Mesendoderm (in vitro differentiated cells): ENCODE results near the gene LIN9.
"Not testable (repeated sequence)": the region's sequence is repeated elsewhere in the genome, so short reads cannot be mapped to it uniquely, and the experiment has no call there.

Experiments
- DNase-seq: peaks from one replicate; pipeline ENCODE4 v3.0.0; 2013
- H2AK5ac ChIP-seq: 2 replicates; pipeline ENCODE4 v1.6.1; 2013; ENCODE audit warnings: low read length, inconsistent platforms
- H2BK120ac ChIP-seq: 2 replicates; pipeline ENCODE4 v1.6.1; 2013; ENCODE audit warnings: low read depth, mild to moderate bottlenecking, low read length, moderate library complexity, mixed read lengths
- H2BK15ac ChIP-seq: replicated peaks from 2 replicates; pipeline ENCODE4 v1.6.1; 2013; ENCODE audit warnings: low read depth, mild to moderate bottlenecking, moderate library complexity
- H2BK5ac ChIP-seq: 2 replicates; pipeline ENCODE4 v1.6.1; 2013; ENCODE audit warnings: low read length, inconsistent platforms
- H3K18ac ChIP-seq: 2 replicates; pipeline ENCODE4 v1.6.1; 2013; ENCODE audit warnings: mild to moderate bottlenecking, low read length, mixed read lengths
- H3K23ac ChIP-seq: one replicate; pipeline ENCODE4 v1.6.1; 2013; ENCODE audit warnings: low read length
- H3K27ac ChIP-seq: 2 replicates; pipeline ENCODE4 v1.5.1; 2013; ENCODE audit warnings: low read depth, mild to moderate bottlenecking, inconsistent platforms, low read length, moderate library complexity
- H3K27me3 ChIP-seq: 2 replicates; pipeline ENCODE4 v1.6.1; 2013; ENCODE audit warnings: low read length, control low read depth, mild to moderate bottlenecking, inconsistent platforms; ENCODE audit not compliant: insufficient read depth, poor library complexity
- H3K36me3 ChIP-seq: 2 replicates; pipeline ENCODE4 v1.6.1; 2013; ENCODE audit warnings: low read length, inconsistent platforms; ENCODE audit not compliant: control insufficient read depth, insufficient read depth
- H3K4ac ChIP-seq: one replicate; pipeline ENCODE4 v1.6.1; 2013; ENCODE audit warnings: low read depth, mild to moderate bottlenecking, low read length, moderate library complexity
- H3K4me1 ChIP-seq: 2 replicates; pipeline ENCODE4 v1.6.1; 2013; ENCODE audit warnings: low read depth, low read length, inconsistent platforms; ENCODE audit not compliant: control insufficient read depth
- H3K4me2 ChIP-seq: 2 replicates; pipeline ENCODE4 v1.6.1; 2013; ENCODE audit warnings: low read length
- H3K4me3 ChIP-seq: 2 replicates; pipeline ENCODE4 v1.5.1; 2013; ENCODE audit warnings: mild to moderate bottlenecking, low read length
- H3K56ac ChIP-seq: one replicate; pipeline ENCODE4 v1.6.1; 2013; ENCODE audit warnings: low read length
- H3K79me1 ChIP-seq: 2 replicates; pipeline ENCODE4 v1.6.1; 2013; ENCODE audit warnings: low read length, inconsistent platforms
- H3K79me2 ChIP-seq: 2 replicates; pipeline ENCODE4 v1.6.1; 2013; ENCODE audit warnings: mild to moderate bottlenecking, low read length; ENCODE audit not compliant: control insufficient read depth, insufficient read depth
- H3K9ac ChIP-seq: 2 replicates; pipeline ENCODE4 v1.6.1; 2013; ENCODE audit warnings: low read length, inconsistent platforms
- H4K5ac ChIP-seq: one replicate; pipeline ENCODE4 v1.6.1; 2013; ENCODE audit warnings: low read length
- H4K8ac ChIP-seq: one replicate; pipeline ENCODE4 v1.6.1; 2013; ENCODE audit warnings: low read depth, mild to moderate bottlenecking, control low read depth, low read length, moderate library complexity
- WGBS: extraction: QIAGEN DNeasy Blood & Tissue Kit; methylation state at CpG from one replicate; pipeline ENCODE4 v1.1.7; 2013; ENCODE audit warnings: low lambda C conversion rate, missing lambda C conversion rate; ENCODE audit not compliant: insufficient coverage; ENCODE audit errors: extremely low coverage; 5-methylcytosine and 5-hydroxymethylcytosine counted together

LIN9 gene

DNA sequence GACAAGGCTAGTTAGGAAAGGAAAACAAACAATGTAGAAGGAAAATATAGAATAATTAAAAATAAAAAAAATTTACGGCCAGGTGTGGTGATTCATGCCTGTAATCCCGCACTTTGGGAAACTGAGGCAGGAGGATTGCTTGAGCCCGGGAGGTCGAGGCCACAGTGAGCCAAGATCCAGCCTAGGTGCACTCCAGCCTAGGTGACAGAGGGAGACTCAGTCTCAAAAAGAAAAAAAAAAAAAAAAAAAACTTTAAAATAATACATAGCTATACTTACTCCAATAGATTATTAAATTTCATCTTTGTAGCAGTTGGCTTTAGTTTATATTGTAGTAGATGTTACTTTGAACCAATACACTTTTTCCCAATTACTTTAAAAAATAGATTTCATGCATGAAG lies 32.0 kb downstream of the LIN9 start:
- Histone ChIP-seq H4K5ac (no peak overlapping the region), H4K8ac (no peak overlapping the region), H3K4ac (no peak overlapping the region), H3K4me3 (no peak overlapping the region), H2AK5ac (no peak overlapping the region), H3K23ac (no peak overlapping the region), H3K36me3 (no peaks in the 10 kb centered on the region), H3K79me1 (no peaks in the 10 kb centered on the region), H3K79me2 (no peaks in the 10 kb centered on the region), H2BK5ac (no peak overlapping the region), H2BK120ac (no peak overlapping the region), H2BK15ac (no peak overlapping the region), H3K56ac (no peak overlapping the region), H3K27me3 (no peaks in the 10 kb centered on the region), H3K4me1 (no peaks in the 10 kb centered on the region), H3K4me2 (no peak overlapping the region), H3K18ac (no peak overlapping the region), H3K9ac (no peak overlapping the region), H3K27ac (no peak overlapping the region)
- DNase-seq: no peak
- no CpG with 5 or more reads among the region's 4 CpGs for WGBS

DNA sequence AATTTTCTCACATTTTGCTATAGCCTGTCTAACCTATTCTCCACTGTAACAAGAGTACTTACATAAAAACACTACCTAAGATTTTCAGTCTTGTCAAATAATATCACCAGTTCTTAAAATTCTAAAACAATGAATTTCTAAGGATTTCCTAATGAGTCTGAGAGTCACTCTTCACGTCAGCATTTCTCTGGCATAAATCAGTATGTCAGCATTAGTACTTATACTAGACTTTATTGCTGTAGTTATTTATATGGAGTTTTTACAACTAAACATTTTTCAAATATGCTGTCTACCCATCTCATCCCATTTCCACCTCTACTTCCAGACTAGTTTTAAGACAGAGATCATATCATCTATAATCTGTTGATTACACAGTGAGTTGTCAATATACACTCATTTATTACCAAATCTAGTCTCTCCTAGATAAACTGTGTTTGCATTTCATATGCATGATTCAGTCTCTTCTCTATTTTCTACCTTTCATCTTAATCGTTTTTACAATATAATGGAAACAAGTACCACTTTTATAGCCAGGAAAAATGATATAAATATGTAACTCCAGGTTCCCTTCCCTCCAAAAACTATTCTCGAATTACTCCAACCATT lies 32.8 kb downstream of the LIN9 start:
- no peak overlapping the region for H2AK5ac ChIP-seq
- 100% methylated on average over 1 of the region's 3 CpGs for WGBS
- H3K4me2 ChIP-seq: no peak overlapping the region

DNA sequence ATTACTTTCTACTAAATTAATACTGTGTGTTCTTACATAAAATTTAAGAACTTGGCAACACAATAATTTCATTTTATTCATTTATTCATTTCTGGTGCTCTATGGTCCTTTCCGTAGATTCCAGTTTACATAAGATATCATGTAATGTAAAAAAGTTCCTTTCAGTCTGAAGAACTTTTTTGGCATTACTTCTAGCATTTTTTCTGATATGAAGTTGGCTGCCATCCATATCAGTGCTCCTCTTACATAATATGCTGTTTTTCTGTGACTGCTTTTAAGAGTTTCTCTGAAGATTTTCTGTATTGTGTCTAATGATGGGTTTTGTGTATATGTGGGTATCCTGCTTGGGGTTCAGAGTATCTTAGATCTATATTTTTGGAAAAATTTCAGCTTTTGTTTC lies 34.8 kb downstream of the LIN9 start:
- no CpG with 5 or more reads among the region's 1 CpG for WGBS
- no peak overlapping the region for H3K56ac ChIP-seq
- DNase-seq: no peak

More for the DNA sequence above, 32.8 kb downstream of the LIN9 start:
- H2BK120ac ChIP-seq: no peak overlapping the region
- no peak overlapping the region for H3K9ac ChIP-seq
- H4K5ac ChIP-seq: no peak overlapping the region
- H4K8ac ChIP-seq: no peak overlapping the region
- no peaks in the 10 kb centered on the region for H3K27me3 ChIP-seq
- H3K23ac ChIP-seq: no peak overlapping the region
- H3K4ac ChIP-seq: no peak overlapping the region
- no peak overlapping the region for H3K27ac ChIP-seq
- H3K79me1 ChIP-seq: no peaks in the 10 kb centered on the region
- no peak overlapping the region for H2BK5ac ChIP-seq
- H3K18ac ChIP-seq: no peak overlapping the region
- H3K36me3 ChIP-seq: no peaks in the 10 kb centered on the region
- no peak overlapping the region for H3K4me3 ChIP-seq
- H2BK15ac ChIP-seq: no peak overlapping the region
- H3K79me2 ChIP-seq: no peaks in the 10 kb centered on the region
- no peaks in the 10 kb centered on the region for H3K4me1 ChIP-seq
- DNase-seq: no peak
- H3K56ac ChIP-seq: no peak overlapping the region

GRCh38 chr1:226272233-226272902 lies 36.6 kb downstream of the LIN9 start:
- not testable (repeated sequence) for H4K5ac ChIP-seq, H3K27me3 ChIP-seq, H2BK120ac ChIP-seq, H3K9ac ChIP-seq, H3K36me3 ChIP-seq, H2BK15ac ChIP-seq, H3K4me3 ChIP-seq, H3K56ac ChIP-seq, H3K79me2 ChIP-seq, H3K23ac ChIP-seq, H3K4me1 ChIP-seq, H3K79me1 ChIP-seq, H4K8ac ChIP-seq, H2AK5ac ChIP-seq, H3K4me2 ChIP-seq
- H2BK5ac ChIP-seq: peak overlapping the region; percentile 57
- WGBS: no CpG with 5 or more reads among the region's 8 CpGs
- peak overlapping the region; percentile 43 for H3K18ac ChIP-seq
- H3K27ac ChIP-seq: peak overlapping the region; percentile 62
- DNase-seq: peak; percentile 89
- H3K4ac ChIP-seq: peak overlapping the region; percentile 85

More for the DNA sequence above, 34.8 kb downstream of the LIN9 start:
- Histone ChIP-seq H2BK15ac (peak overlapping the region; percentile 57), H3K4me1 (peaks cover 3% of the 10 kb centered on the region), H3K36me3 (no peaks in the 10 kb centered on the region), H2BK5ac (no peak overlapping the region), H3K27ac (no peak overlapping the region), H3K4me3 (no peak overlapping the region), H3K79me1 (no peaks in the 10 kb centered on the region), H3K4ac (no peak overlapping the region), H2AK5ac (no peak overlapping the region), H3K27me3 (no peaks in the 10 kb centered on the region), H3K9ac (no peak overlapping the region), H3K4me2 (no peak overlapping the region), H3K23ac (no peak overlapping the region), H4K8ac (no peak overlapping the region), H3K79me2 (no peaks in the 10 kb centered on the region), H4K5ac (no peak overlapping the region), H2BK120ac (no peak overlapping the region), H3K18ac (no peak overlapping the region)

GRCh38 chr1:226268421-226269124 lies 40.4 kb downstream of the LIN9 start:
- no peak for DNase-seq
- Histone ChIP-seq H3K27me3 (no peaks in the 10 kb centered on the region), H3K18ac (no peak overlapping the region), H2BK15ac (no peak overlapping the region), H3K79me2 (no peaks in the 10 kb centered on the region), H3K4me2 (no peak overlapping the region), H3K79me1 (no peaks in the 10 kb centered on the region), H3K4me1 (peaks cover 3% of the 10 kb centered on the region), H3K23ac (no peak overlapping the region), H3K56ac (no peak overlapping the region), H3K27ac (no peak overlapping the region), H4K5ac (no peak overlapping the region), H2BK5ac (no peak overlapping the region), H3K9ac (no peak overlapping the region), H4K8ac (no peak overlapping the region), H2AK5ac (no peak overlapping the region), H3K4ac (no peak overlapping the region), H3K36me3 (no peaks in the 10 kb centered on the region), H3K4me3 (no peak overlapping the region), H2BK120ac (no peak overlapping the region)
- no CpG with 5 or more reads among the region's 3 CpGs for WGBS
